Peyer's patch (tissue), 4 donors: ENCODE results near the gene CDKN2AIP. TPM values are rescaled to one million over a fixed set of nuclear protein-coding genes. Genes with fewer than 3 reads are reported as not detected.
"Not testable (repeated sequence)": the region's sequence is repeated elsewhere in the genome, so short reads cannot be mapped to it uniquely, and the experiment has no call there.

Experiments used
- DNase-seq, 3 donors: peaks; one replicate each; pipeline ENCODE4 v3.0.0-alpha.2; 2017 to 2019
- H3K27ac ChIP-seq, 4 donors: fragments of 200-600 bp; sonication (generic); one replicate each; pipeline ENCODE4 v1.5.1; 2016 to 2019
- H3K27me3 ChIP-seq, 2 donors: fragments of 200-600 bp; sonication (generic); one replicate each; pipeline ENCODE4 v1.5.1; 2019
- H3K36me3 ChIP-seq, 3 donors: fragments of 200-600 bp; sonication (generic); one replicate each; pipeline ENCODE4 v1.5.1; 2016 to 2019
- H3K4me1 ChIP-seq, 4 donors: fragments of 200-600 bp; sonication (generic); one replicate each; pipeline ENCODE4 v1.5.1; 2016 to 2019
- H3K4me3 ChIP-seq, 4 donors: fragments of 200-600 bp; sonication (generic); 1 replicate in 3 of 4; 2 replicates in 1 of 4; pipeline ENCODE4 v1.5.1; 2016 to 2019; ENCODE audit warnings: mild to moderate bottlenecking in 1 of 4
- H3K9me3 ChIP-seq, 4 donors: fragments of 200-600 bp; sonication (generic); one replicate each; pipeline ENCODE4 v1.5.1; 2016 to 2019; ENCODE audit warnings: mild to moderate bottlenecking in 1 of 4
- POLR2A ChIP-seq, 2 donors: fragments of 450-650 bp; IDR thresholded peaks; one replicate each; pipeline ENCODE4 v1.5.1; 2017; ENCODE audit warnings: antibody characterized with exemption in 2 of 2, mild to moderate bottlenecking in 2 of 2, moderate library complexity in 2 of 2
- total RNA-seq, 4 donors: library from RNA; depleted of rRNA; stranded (reverse); fragments of >200 nt; gene quantifications; one replicate each; pipeline ENCODE4 v1.1.0, GENCODE V29; 2016
- TF ChIP-seq, protein P1 (sequence below), 6 experiments: fragments of 450-650 bp in 4 of 6; fragments of 200-600 bp in 2 of 6; sonication (generic) in 1 of 6; IDR thresholded peaks; one replicate each; pipeline ENCODE4 v1.5.1; 2017 to 2019; ENCODE audit warnings: antibody characterized with exemption in 6 of 6, mild to moderate bottlenecking in 3 of 6, moderate library complexity in 1 of 6

Gene CDKN2AIP
- total RNA-seq, 4 donors from 2014 or later, result 17.9 to 25.2 (median 19.9) TPM

DNA sequence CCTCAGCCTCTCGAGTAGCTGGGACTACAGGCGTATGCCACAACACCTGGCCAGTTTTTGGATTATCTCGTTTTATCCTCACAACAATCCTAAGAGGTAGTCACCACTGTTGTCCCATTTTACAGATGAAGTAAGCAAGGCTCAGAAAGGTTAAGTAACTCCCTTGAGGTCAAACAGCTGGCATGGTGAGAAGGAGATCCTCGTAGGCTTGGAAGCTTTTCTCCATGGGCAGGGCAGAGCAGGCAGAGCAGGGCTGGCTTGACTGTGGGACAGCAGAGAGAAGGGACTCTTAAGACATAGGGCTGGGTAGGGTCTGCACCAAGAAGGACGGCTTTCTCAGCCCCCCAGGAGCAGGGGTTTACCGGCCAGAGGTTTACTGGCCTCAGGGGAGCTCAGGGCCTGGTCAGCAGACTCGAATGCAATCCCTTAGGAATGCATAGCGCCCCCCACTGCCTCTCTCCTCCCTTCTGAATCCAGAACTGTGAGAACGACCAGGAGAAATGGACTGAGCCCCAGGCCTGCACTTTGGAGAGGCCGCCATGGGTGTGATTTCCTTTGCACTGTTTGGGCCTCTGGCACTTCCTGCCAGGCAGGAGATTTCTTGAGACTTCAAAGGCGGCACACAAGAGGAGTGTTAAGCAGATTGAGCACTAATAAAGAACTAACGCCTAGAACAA, 14.0 kb upstream of the CDKN2AIP start:
- no peaks in the 10 kb centered on the region for H3K36me3 ChIP-seq
- DNase-seq, result peak in 1 of 3 donors; percentile 48
- TF ChIP-seq POLR2A (IDR thresholded peaks at IDR 0.05), result no peak
- TF ChIP-seq, protein P1, sequence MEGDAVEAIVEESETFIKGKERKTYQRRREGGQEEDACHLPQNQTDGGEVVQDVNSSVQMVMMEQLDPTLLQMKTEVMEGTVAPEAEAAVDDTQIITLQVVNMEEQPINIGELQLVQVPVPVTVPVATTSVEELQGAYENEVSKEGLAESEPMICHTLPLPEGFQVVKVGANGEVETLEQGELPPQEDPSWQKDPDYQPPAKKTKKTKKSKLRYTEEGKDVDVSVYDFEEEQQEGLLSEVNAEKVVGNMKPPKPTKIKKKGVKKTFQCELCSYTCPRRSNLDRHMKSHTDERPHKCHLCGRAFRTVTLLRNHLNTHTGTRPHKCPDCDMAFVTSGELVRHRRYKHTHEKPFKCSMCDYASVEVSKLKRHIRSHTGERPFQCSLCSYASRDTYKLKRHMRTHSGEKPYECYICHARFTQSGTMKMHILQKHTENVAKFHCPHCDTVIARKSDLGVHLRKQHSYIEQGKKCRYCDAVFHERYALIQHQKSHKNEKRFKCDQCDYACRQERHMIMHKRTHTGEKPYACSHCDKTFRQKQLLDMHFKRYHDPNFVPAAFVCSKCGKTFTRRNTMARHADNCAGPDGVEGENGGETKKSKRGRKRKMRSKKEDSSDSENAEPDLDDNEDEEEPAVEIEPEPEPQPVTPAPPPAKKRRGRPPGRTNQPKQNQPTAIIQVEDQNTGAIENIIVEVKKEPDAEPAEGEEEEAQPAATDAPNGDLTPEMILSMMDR (IDR thresholded peaks at IDR 0.05), result no peak

DNA sequence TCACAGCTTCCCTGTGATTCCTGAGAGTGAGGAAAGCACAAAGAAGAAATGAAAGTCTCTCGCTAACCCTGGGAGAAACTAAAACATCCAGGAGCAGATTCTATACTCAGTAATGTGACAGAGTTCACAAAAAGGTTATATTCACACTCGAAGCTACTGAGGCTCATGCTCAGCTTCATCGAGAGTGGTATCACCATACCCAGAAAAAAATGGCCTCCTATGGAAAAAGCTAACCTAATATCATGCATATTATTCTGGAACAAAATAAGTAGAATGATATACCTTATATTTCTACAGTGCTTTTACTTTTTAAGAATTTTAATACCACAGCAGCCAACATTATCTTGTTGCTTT, 13.5 kb upstream of the CDKN2AIP start:
- Histone ChIP-seq H3K27me3 (no peaks in the 10 kb centered on the region), H3K27ac (no peak overlapping the region)

More for the DNA sequence above, 14.0 kb upstream of the CDKN2AIP start:
- Histone ChIP-seq H3K9me3 (no peaks in the 10 kb centered on the region), H3K27me3 (no peaks in the 10 kb centered on the region), H3K27ac (no peak overlapping the region), H3K4me3 (no peak overlapping the region), H3K4me1 (peaks cover 0 to 6% (median 0%) of the 10 kb centered on the region in 4 donors)

DNA sequence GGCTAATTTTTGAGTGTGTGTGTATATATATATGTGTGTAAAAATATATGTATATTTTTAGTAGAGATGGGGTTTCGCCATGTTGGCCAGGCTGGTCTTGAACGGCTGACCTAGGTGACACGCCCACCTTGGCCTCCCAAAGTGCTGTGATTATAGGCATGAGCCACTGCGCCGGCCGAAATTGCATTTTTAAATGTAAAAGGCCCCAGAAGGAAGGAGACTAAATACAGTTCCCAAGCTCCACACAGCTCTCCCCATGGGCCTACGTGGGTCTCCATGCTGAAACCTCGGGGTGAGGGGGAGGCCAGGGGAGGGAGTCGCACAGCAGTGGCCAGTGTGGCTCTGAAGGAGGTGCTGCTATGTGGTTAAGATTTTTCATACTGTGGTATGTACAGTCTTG, 12.8 kb upstream of the CDKN2AIP start:
- no peaks in the 10 kb centered on the region for H3K27me3 ChIP-seq
- peak in 1 of 3 donors; percentile 38 for DNase-seq

More for the DNA sequence above, 13.5 kb upstream of the CDKN2AIP start:
- TF ChIP-seq POLR2A (IDR thresholded peaks at IDR 0.05), result no peak
- TF ChIP-seq, protein P1 (IDR thresholded peaks at IDR 0.05), result no peak
- Histone ChIP-seq H3K4me1 (peaks cover 0 to 6% (median 0%) of the 10 kb centered on the region in 4 donors), H3K4me3 (no peak overlapping the region), H3K9me3 (no peaks in the 10 kb centered on the region), H3K36me3 (no peaks in the 10 kb centered on the region)
- DNase-seq, result no peak

DNA sequence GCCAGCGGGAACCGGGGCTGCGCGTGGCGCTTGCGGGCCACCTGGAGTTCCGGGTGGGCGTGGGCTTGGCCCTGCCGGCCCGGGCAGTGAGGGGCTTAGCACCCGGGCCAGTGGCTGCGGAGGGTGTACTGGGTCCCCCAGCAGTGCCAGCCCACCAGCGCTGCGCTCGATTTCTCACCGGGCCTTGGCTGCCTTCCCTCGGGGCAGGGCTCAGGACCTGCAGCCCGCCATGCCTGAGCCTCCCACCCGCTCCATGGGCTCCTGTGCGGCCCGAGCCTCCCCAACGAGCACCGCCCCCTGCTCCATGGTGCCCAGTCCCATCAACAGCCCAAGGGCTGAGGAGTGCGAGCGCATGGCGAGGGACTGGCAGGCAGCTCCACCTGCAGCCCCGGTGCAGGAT, 11.3 kb upstream of the CDKN2AIP start:
- H3K27me3 ChIP-seq, H3K27ac ChIP-seq, H3K9me3 ChIP-seq, H3K4me3 ChIP-seq, H3K36me3 ChIP-seq, H3K4me1 ChIP-seq: not testable (repeated sequence)
- DNase-seq, result peak in 1 of 3 donors; percentile 14

More for the DNA sequence above, 12.8 kb upstream of the CDKN2AIP start:
- no peak overlapping the region for H3K4me3 ChIP-seq
- TF ChIP-seq POLR2A (IDR thresholded peaks at IDR 0.05), result no peak
- TF ChIP-seq, protein P1 (IDR thresholded peaks at IDR 0.05), result no peak
- H3K27ac ChIP-seq, result no peak overlapping the region
- no peaks in the 10 kb centered on the region for H3K9me3 ChIP-seq
- no peaks in the 10 kb centered on the region for H3K36me3 ChIP-seq
- H3K4me1 ChIP-seq, result peaks cover 0 to 6% (median 0%) of the 10 kb centered on the region in 4 donors

DNA sequence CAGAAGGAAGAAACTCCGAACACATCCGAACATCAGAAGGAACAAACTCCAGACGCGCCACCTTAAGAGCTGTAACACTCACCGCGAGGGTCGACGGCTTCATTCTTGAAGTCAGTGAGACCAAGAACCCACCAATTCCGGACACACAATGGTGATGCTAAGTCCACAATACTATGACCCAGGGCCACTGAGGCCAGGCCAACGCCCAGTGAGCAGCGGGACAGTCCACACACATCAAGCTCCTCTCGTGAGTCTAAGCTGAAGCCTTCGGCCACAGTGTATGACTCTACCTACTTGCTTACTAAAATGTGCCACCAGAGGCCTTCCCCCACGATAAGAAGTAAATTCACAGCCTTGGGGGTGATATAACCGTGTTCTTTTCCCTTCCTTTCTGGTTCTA, 10.2 kb upstream of the CDKN2AIP start:
- TF ChIP-seq, protein P1 (IDR thresholded peaks at IDR 0.05), result no peak
- TF ChIP-seq POLR2A (IDR thresholded peaks at IDR 0.05), result no peak
- Histone ChIP-seq H3K4me3 (no peak overlapping the region), H3K4me1 (peaks cover 0 to 6% (median 0%) of the 10 kb centered on the region in 4 donors), H3K36me3 (no peaks in the 10 kb centered on the region), H3K27me3 (no peaks in the 10 kb centered on the region), H3K9me3 (no peaks in the 10 kb centered on the region), H3K27ac (no peak overlapping the region)
- peak in 1 of 3 donors; percentile 30 for DNase-seq

DNA sequence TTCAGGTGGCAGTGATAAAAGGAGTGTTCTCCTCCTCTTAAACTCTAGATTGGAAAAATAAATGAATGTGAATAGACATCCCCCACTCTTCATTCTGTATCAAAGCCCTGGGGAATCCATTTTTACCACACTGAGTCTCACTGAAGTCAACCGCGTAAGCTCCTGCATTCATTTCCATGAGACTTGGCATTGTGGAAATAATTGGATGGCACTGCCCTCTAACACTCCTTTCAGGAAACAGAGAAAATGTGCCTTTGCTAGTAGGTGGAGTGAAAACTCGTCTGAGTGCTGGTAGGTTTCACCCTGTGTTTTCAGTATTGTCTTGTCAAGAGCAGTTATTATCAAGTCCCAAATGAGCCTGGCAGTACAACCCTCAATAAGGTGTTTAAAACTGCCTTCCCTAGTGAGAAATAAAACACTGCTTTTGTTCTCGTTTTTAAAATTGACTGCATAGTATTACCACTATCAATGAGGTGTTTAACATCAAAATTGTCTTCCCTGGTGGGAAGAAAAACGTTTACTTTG, 9.7 kb upstream of the CDKN2AIP start:
- H3K36me3 ChIP-seq, result no peaks in the 10 kb centered on the region
- no peaks in the 10 kb centered on the region for H3K27me3 ChIP-seq
- no peak overlapping the region for H3K27ac ChIP-seq
- no peak overlapping the region for H3K4me3 ChIP-seq
- no peak for TF ChIP-seq POLR2A (IDR thresholded peaks at IDR 0.05)
- TF ChIP-seq, protein P1 (IDR thresholded peaks at IDR 0.05), result no peak
- DNase-seq, result no peak
- peaks cover 0 to 6% (median 0%) of the 10 kb centered on the region in 4 donors for H3K4me1 ChIP-seq
- no peaks in the 10 kb centered on the region for H3K9me3 ChIP-seq
